NCI-H2171 treated with DMSO at 0.1 percent for 48 hours (cell line): Measurements from ENCODE around the gene CNTROB.

Experiments used
- DNase-seq: peaks from one replicate; lab custom pipeline; 2025; lab: John Stamatoyannopoulos, UW

The CNTROB gene, protein sequence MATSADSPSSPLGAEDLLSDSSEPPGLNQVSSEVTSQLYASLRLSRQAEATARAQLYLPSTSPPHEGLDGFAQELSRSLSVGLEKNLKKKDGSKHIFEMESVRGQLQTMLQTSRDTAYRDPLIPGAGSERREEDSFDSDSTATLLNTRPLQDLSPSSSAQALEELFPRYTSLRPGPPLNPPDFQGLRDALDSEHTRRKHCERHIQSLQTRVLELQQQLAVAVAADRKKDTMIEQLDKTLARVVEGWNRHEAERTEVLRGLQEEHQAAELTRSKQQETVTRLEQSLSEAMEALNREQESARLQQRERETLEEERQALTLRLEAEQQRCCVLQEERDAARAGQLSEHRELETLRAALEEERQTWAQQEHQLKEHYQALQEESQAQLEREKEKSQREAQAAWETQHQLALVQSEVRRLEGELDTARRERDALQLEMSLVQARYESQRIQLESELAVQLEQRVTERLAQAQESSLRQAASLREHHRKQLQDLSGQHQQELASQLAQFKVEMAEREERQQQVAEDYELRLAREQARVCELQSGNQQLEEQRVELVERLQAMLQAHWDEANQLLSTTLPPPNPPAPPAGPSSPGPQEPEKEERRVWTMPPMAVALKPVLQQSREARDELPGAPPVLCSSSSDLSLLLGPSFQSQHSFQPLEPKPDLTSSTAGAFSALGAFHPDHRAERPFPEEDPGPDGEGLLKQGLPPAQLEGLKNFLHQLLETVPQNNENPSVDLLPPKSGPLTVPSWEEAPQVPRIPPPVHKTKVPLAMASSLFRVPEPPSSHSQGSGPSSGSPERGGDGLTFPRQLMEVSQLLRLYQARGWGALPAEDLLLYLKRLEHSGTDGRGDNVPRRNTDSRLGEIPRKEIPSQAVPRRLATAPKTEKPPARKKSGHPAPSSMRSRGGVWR

DNA sequence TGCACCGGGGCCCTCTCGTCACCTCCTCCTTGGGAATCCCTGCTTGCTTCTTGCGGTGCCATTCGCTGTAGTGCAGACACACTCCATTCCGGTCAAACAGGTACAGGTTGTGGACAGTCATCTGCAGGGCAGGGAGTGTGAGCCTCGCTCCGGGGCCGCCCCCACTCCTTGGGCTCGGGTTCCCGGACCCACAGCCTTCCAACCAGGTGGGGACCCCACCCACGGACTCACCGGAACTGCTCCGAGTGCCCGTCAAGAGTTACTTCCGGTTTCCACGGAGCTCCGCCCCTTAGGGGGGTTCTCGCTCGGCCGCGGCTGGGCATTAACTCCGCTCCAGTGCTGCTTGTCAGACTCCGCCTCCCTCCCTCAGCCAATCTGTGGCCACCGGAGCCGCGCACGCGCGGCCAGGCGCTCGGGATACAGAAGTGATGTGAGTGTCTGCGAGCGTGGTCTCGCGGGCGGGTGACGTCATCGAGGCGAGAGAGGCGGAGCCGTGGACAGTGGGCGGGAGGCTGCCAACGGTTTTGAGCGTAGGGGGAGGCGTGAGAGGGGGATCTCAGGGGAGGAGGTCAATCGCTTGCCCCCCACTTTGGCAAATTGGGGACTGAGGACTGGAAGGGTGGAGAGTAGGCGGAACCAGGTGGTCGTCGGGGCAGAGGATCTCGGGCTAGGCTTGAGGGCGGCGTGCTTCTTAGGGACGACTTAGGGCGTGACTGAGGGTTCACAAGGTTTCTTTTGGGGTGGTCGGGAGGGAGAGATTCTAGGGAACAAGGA is at the start of gene CNTROB, which contains the start of gene TRAPPC1:
TSS of gene CNTROB (plus strand) at position 498 of the 774 bp plus-strand sequence. CDS start 874 bp downstream, outside the sequence.
TSS of gene TRAPPC1 (minus strand) at position 238 of the 774 bp plus-strand sequence. CDS start at position 121, 117 bp downstream.
- peak; percentile 98 for DNase-seq

DNA sequence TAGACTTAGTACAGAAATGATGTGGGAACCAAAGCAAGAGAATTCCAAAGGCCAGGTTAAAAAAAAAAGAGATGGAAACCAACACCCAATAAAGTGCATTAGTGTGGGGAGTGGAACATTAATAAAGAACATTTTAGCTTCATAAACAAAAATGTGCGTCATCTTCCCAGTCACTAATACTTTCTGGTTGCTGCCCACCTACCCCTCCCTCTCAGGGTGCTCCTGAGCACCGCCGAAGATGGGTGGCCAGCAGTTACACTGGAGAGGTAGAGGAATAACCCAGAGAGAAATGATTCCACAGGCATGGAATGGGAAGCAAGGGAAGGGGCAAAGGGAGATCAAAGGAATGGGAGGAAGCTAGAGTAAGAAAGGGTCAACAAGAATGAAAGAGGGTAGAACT is 49.4 kb upstream of the CNTROB start:
- peak; percentile 71 for DNase-seq

DNA sequence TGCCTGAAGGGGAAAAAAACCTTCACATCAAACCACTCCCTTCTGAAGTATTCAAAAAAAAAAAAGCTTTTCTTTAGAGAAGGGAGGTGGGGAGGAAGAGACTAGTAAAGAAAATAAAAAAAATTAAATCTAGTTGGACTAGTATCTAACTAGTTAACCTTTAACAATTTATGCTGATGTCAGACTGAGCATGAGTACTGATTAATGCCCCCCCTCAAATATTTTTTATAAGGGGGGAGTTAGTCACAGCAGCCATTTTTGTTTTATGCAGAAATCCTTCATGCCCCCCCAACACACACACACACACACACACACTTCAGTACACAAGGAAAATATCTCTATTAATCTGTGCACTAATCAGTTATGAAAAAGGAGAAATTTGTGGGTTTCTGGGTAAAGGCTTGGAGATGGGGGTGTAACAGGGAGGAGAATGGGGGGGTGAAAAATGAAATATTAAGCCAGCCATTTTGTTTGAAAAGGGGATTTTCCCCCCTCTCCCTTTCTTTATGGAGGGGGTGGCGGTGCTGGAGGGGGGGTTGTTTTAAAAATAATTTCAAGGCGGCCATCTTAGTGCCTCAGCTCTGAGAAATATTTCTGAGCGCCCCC is 48.1 kb upstream of the CNTROB start:
- DNase-seq = peak; percentile 74

DNA sequence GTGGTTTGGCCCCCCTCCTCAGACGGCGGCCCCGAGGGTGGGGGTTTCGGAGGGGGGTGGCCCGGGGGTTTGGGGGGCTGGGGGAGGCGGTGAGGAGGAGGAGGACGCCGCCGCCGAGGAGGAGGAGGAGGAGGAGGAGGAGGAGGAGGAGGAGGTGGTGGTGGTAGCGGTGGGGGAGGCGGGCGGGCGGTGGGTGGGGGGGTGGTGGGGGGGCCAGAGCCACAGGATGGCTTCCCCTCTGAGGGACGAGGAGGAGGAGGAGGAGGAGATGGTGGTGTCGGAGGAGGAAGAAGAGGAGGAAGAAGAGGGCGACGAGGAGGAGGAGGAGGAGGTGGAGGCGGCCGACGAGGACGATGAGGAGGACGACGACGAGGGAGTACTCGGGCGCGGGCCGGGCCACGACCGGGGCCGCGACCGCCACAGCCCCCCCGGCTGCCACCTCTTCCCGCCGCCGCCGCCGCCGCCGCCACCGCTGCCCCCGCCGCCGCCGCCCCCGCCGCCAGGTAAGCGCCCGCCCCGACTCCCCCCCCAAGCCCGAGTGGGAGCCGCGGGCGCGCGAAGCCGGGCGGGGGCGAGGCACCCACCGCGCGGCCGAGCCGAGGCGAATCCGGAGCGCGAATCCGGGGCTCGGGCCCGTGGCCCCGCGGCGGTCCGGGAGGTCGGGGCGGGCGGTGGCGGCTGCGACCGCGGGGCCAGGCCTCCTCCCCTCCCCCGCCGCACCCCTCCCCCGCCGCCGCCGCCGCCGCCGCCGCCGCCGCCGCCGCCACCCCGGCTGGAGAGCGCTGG is 47.2 kb upstream of the CNTROB start:
- DNase-seq = no peak

DNA sequence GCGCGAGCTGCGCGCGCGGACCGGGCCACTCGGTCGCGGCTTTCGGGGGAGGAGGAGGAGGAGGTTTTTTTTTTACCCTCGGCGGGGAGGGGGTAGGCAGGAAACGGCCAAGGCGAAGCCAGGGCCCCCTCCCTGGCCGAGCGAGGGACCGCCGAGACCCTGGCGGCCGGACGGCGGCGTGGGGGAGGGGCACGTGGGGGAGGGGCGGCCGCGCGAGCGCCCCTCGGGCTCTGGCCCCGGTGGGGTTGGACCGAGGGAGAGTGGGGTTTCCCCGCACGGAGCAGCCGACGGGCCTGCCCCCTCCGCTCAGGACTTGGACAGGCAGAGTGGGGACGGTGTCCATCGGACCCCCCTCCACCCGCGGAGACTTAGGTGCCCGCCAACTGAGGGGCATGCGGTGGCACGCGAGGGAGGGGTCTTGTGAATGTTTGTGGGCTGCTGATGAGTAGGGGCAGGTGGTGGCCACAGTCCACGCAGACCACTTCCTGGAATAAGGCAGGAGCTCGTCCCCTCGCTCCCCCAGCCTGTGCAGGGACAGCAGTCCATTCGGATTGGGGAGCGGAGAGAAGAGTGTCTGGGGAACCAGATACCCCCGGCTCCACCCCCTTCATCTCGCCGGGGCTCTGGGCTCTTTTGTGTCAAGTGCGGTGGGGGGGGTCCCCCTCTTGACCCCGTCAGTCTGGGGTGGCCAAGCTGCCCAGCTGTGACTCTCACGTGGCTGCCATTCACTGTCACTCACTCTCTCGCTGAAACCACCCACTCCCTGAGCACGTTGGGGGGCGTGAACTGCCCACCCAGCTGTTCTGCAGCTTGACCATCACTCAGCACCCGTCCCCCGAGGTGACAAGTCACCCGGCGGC is 46.4 kb upstream of the CNTROB start:
- peak; percentile 52 for DNase-seq

DNA sequence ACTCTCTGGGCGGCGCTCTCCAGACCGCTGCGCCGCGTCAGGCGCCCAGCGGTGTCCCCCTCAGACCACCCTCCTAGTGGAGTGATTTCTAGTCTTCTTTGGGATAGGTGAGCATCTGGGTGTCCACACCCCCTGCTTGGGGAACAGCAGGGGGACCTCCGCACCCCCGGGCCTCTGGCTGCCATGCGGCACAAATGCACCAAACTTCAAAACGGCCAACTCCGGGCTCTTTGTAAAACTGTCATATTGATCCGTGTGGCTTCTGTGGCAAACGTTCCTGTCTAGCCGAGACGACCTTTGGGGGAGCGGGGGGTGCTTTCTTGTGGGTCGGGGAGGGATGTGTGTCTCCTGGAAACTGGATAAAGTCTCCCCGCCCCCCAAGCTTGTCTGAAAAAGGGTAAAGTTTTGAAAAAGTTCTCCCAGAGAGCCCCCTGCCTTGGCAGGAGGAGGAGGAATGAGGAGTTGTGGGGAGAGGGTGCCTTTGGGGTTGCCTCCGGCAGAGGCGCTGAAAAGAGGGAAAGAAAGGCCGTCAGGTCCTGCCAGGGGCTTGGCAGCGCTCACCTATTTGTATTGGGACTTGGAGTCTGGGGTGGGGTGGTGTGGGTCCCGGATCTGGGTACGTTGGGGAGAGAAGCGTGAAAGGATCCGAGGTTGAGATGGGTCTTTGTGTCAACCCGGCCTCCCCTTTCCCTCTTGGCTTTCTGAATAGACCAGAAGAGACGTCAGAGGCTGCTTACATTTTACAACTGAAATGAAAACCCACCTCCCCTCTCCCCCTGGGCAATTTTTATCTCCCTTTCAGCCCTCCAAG is 45.6 kb upstream of the CNTROB start:
- DNase-seq = peak; percentile 67

DNA sequence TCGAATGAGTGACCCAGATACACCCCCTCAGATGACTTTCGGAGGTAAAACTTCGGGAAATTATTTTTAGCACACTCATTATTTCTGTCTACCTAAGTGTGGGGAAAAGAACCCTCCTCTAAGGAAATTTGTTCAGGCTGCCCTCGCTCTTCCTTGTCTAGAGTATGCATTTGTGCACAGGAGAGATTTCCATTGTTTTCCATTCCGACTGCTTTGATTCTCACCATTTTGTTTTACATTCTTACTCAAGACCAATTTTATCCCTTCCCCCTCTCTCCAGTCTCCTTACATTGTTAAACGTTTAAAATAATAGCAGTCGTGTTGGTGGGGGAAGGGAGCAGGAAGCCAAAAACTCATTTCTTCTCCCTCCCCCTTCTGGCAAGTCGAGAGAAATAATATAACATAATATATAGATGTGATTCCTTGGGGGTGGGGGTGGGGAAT is 44.9 kb upstream of the CNTROB start:
- DNase-seq = no peak

DNA sequence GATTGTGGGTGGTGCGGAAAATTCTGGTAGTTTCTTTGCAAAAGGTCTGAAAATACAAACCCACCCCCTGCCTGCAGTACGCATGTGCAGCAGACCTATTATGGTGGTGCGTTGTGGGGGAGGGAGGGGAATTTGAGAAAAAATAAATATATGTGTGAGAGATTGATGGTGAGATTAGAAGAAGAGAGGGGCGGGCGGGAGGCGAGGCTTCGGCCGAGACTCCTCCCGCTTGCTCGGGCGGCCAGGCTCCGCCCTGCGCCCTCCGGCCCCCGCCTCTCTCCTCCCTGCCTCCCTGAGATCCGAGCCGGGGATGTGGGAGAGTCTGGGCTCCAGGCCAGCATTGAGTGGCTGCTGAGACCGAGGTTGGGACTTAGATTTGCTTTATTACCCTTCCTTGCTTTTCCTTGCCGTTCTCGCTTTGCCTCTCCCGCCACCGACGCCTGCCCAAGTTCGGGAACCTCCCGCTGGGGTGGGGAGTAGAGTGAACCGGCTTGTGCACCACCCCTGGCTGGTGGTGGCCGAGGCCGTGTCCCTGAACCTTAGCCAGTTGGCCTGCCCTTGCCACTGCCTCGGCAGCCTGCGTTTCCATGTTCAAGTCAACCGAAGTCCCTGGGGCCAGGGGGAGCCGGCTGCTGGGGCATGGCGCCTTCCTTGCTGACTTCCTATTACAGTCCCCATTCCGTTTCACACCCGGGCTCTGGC is 44.4 kb upstream of the CNTROB start:
- peak; percentile 100 for DNase-seq

DNA sequence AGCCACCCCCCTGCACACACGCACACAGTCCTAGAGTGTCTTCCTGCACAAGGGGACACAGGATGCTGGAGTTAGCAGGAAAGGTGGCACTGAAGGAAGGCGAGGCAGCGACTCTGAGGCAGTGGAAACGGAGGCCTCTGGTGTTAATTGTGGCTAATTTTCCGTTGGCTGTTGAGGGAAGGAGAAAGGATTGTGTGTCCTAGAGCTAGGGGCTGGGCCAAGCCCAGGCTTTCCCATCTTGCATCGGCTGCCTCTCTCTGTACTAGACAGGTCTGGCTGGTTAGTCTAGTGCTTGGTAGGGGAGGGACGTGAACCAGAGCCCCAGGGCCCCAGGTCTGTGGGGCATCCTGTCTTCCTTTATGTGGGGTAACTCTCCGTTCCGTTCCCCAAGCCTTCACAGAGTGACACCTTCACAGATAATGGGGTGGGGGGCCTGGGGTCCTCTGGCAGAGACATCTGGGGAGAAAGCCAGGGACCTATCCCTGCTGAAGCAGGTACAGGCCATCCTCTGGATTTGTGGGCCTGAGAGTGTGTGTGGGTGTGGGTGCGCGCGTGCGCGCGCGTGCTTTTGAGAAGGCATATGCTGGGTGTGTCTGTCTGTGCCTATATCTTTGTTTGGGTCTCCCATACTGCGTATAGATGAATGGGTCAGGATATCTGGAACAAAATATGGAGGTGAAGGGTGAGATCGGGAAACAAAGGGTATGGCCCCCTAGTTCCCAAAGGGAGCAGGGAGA is 43.7 kb upstream of the CNTROB start, which contains the start of gene CHD3:
TSS of gene CHD3 (plus strand) at position 606 of the 737 bp plus-strand sequence. CDS start 212 bp downstream, outside the sequence.
- DNase-seq = peak; percentile 72

DNA sequence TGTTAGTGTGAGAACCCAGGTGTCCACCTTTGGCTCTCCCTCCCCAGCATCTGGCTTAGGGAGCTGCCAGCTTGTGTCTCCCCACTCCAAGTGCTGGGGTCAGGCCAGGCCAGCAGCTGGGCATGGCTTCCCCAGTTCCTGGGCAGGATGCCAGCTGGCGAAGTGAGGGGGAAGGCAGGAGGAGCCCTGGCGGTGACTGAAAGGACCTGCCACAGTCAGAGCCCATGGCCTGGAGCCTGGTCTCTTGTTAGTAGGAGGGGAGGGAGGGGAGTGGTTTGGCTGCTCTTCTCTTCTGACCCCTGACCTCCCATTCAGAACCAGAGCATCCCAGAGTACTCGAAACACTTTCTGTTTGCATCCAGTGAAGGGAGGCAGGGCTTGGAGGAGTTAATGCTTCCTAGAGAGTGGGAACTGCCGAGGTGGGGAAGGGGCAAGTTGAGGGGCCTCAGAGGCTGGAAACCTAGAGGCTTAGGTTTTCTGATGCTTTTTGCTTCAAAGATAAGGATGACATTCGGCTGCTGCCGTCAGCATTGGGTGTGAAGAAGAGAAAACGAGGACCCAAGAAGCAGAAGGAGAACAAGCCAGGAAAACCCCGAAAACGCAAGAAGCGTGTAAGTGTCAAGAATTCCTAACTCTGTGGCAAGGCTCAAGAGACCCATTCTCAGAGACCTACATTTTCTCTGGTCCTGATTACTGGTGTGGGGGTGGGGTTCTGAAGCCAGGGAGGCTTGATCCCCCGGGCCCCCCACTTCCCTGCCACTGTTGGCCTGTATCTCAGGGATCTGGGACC is 42.6 kb upstream of the CNTROB start:
- peak; percentile 92 for DNase-seq

DNA sequence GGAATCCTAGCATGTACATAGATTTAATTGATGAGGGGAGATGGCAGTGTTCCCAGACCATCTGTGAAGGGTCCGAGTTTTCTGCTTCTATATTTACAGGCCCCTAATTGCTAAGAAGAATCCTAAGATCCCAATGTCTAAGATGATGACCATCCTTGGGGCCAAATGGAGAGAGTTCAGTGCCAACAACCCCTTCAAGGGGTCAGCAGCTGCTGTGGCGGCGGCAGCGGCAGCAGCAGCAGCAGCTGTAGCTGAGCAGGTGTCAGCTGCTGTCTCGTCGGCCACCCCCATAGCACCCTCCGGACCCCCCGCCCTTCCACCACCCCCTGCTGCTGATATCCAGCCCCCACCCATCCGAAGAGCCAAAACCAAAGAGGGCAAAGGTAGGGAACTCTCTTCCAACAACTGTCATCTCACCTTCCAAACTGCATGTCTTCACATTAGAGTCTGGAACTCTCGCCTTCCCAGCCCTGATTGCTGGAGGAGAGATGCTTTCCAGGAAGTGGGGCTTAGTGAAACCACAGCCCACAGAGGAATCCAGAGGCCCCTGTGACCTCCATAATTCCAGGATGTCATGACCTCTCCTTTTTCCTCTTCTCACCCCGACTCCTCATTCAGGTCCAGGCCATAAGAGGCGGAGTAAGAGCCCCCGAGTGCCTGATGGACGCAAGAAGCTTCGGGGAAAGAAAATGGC is 38.7 kb upstream of the CNTROB start:
- no peak for DNase-seq

DNA sequence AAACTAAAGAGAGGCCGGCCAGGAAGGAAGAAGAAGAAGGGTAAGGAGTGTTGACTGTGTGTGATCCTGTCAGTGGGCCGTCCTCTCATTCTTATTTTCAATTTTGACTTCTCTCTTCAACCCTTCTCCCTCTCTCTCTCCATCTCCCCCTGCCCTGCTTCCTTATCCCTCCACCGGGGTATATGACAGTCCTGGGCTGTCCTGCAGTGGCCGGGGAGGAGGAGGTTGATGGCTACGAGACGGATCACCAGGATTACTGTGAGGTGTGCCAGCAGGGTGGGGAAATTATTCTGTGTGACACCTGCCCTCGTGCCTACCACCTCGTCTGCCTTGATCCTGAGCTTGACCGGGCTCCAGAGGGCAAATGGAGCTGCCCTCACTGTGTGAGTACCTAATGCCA is 37.8 kb upstream of the CNTROB start:
- no peak for DNase-seq

DNA sequence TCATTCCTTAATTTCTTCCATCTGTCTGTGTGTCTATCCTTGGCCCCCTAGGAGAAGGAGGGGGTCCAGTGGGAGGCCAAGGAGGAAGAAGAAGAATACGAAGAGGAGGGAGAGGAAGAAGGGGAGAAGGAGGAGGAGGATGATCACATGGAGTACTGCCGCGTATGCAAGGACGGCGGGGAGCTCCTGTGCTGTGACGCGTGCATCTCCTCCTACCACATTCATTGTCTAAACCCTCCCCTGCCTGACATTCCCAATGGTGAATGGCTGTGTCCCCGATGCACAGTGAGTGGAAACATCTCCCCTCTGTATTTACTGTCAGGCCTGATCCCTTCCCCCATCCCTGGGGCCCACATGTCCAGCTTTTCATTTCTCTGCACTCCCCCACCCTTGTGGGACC is 37.1 kb upstream of the CNTROB start:
- no peak for DNase-seq

DNA sequence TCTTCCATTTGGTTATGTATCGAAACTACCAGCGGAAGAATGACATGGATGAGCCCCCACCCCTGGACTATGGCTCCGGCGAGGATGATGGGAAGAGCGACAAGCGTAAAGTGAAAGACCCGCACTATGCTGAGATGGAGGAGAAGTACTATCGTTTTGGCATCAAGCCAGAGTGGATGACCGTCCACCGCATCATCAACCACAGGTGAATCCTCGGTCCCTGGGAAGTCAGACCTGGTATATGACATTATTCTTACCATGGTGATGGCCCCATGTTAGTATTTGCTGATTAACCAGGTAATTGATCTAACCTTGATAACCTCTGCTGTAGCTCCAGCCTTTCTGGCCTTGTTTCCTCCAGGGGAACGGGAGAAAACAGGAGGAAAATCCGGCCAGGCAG is 34.9 kb upstream of the CNTROB start:
- no peak for DNase-seq

DNA sequence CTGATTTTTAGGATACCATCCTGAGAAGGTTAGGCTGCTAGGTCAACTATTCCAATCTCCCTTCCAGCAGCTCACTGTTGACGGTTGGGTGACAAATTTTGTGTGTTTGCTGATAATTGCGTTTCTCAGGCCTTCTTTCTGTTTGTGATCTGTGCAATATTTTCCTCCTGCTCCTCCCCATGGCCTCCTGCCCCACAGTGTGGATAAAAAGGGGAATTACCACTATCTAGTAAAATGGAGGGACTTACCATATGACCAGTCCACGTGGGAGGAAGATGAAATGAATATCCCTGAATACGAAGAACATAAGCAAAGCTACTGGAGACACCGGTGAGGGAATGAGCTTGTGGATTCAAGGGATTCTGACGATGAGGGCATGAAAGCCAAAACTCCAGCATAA is 34.2 kb upstream of the CNTROB start:
- peak; percentile 15 for DNase-seq
